Fibroblast of skin of back (primary cell): ENCODE measurements around the gene GTPBP6. TPM values are rescaled to one million over a fixed set of nuclear protein-coding genes. Genes with fewer than 3 reads are reported as not detected.
A peak's percentile ranks its signal among the peaks of the same experiment; 100 is the strongest.

ENCODE experiments used
- DNase-seq: peaks from one replicate; pipeline ENCODE4 v3.0.0-alpha.2; 2013
- polyA plus RNA-seq, 2 experiments: library from polyadenylated mRNA; unstranded; fragments of 120-200 nt; gene quantifications; one replicate each; pipeline ENCODE4 v1.2.1, GENCODE V29; 2013; ENCODE audit not compliant: insufficient read length in 2 of 2

GTPBP6 gene, protein sequence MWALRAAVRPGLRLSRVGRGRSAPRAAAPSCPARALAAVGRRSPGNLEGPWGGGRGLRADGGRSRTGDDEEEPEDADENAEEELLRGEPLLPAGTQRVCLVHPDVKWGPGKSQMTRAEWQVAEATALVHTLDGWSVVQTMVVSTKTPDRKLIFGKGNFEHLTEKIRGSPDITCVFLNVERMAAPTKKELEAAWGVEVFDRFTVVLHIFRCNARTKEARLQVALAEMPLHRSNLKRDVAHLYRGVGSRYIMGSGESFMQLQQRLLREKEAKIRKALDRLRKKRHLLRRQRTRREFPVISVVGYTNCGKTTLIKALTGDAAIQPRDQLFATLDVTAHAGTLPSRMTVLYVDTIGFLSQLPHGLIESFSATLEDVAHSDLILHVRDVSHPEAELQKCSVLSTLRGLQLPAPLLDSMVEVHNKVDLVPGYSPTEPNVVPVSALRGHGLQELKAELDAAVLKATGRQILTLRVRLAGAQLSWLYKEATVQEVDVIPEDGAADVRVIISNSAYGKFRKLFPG
- polyA plus RNA-seq (2013, experiment 1 of 2; ENCODE audit: insufficient read length) = 39.9 TPM
- 36.3 TPM for polyA plus RNA-seq (2013, experiment 2 of 2; ENCODE audit: insufficient read length)

DNA sequence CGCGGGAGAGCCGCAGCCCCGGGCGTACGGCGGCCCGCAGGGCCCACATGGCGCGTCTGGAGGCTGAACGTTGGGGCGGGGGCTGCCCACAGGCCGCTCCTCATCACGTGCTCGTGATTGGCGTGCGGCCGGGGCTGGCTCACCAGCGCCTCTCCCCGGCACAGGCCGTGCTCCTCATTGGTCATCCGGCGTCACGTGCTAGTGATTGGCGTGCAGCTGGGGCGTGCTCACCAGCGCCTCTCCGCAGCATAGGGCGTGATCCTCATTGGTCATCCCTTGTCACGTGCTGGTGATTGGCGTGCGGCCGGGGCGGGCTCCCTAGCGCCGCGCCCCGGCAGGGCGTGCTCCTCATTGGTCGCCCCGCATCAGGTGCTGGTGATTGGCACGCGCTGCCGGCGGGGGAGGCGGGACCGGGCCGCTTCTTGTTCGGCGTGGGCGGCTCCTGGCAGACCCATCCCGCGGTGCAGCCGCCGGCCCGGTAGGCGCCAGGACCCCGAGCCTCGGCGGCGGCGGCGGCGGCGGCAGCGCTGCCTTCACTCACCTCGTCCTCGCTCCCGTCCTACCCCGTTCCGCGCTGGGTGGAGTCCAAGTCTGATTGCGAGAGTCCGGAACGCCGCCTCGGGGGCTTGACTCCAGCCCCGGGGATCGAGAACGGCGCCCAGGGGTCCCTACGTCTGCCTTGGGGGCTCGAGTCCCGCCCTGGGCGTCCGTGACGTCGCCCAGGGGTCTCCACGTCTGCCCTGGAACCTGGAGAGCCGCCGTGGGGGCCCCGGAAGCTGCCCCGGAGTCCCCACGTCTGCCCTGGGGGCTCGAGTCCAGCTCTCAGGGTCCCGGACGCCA, at the start of gene GTPBP6:
GTPBP6 (minus strand) TSS at position 58 of the 840 bp plus-strand sequence; CDS start at position 49, 9 bp downstream.
- DNase-seq = peak; percentile 99

DNA sequence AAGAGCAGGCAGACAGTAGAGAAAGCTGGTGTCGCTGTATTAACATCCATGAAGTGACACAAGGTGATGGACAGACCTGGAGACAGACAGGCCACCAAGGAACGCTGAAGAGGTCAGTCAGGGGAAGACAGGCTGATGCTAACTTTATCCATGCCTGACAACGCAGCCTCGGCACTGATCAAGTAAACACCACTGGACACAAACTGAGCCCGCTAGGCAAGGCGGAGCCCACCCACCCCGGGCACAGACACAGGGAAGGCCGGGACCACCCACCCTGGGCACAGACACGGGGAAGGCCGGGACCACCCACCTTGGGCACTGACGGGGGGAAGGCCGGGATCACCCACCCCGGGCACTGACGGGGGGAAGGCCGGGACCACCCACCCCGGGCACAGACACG, 49.3 kb upstream of the GTPBP6 start:
- DNase-seq = no peak

DNA sequence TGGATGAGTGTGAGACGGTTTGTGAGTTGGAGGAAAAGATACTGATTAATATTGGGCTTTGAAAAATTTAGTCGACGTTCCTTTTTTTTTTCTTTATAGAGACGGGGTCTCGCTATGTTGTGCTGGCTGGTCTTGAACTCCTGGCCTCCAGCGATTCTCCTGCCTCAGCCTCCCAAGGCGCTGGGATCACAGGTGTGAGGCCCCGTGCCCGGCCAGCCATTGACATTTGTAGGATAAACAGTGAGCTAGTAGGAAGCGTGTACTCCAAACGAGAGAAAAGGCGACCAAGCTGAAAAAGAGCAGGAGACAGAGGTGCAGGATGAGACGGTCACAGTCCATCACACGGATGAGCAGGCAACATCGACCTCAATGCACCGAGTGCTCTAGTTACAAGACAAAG, 48.8 kb upstream of the GTPBP6 start:
- DNase-seq = no peak

DNA sequence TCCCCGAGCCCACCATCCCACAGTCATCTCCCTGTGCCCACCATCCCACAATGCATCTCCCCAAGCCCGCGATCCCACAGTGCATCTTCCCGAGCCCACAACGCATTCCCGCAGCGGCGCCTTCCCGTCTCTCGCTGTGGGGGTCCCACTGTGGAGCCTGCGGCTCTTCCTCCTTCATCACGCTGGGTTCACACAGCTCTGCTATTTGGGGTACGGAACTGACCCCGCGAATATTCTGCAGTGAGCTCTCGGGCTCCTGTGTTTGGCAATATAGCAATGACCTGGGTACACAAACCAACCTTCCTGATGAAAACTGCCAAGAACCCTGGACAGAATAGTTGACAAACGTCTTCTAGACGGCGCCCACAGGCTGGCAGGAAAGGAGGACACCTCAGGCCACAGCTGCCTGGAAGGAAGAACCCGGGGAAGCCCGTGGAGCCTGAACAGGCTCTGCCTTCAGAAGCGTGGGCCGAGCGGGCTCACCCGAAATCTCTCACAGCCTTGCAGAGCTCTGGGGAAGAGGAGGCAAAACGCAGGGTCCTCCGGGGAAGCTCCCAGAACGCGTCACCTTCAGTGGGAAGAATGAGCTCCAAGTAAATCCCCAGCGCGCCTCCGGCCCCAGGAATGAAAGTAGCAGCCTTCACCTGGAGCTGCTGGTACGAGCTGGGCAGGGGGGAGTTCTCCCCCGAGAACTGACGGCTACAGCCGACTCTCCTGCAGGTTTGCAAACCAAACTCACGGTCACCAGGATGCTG, 45.2 kb upstream of the GTPBP6 start:
- no peak for DNase-seq

DNA sequence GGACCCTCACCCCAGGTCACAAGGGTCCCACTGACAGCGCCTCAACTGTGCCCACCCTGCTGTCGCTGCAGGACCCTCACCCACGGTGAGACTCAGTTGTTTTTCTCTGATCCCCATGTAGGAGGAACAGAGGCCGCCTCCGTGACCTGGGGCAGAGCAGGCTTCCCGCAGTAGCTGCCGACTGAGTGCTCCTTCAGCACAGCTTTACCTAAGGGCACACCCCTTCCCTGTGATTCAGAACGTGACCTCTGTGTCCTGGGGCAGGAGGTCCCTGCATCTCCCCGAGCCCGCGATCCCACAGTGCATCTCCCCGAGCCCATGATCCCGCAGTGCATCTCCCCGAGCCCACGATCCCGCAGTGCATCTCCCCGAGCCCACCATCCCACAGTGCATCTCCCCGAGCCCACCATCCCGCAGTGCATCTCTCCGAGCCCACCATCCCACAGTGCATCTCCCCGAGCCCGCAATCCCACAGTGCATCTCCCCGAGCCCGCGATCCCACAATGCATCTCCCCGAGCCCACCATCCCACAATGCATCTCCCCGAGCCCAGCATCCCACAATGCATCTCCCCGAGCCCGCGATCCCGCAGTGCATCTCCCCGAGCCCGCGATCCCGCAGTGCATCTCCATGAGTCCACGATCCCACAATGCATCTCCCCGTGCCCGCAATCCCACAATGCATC, 44.5 kb upstream of the GTPBP6 start:
- DNase-seq = no peak

DNA sequence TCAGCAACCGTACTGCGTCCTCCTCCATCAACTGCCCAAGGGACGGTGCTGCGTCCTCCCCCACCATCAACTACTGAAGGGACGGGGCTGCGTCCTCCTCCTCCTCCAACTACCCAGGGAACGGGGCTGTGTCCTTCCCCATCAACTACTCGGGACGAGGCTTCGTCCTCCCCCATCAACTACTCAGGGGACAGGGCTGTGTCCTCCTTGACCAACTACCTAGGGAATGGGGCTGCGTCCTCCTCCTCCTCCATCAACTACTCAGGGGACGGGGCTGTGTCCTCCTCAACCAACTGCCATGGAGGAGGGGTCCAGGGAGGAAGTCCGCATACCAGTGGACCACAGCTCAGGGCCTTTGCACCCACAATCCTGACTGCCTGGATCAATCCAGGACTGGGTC, 43.8 kb upstream of the GTPBP6 start:
- DNase-seq = no peak

DNA sequence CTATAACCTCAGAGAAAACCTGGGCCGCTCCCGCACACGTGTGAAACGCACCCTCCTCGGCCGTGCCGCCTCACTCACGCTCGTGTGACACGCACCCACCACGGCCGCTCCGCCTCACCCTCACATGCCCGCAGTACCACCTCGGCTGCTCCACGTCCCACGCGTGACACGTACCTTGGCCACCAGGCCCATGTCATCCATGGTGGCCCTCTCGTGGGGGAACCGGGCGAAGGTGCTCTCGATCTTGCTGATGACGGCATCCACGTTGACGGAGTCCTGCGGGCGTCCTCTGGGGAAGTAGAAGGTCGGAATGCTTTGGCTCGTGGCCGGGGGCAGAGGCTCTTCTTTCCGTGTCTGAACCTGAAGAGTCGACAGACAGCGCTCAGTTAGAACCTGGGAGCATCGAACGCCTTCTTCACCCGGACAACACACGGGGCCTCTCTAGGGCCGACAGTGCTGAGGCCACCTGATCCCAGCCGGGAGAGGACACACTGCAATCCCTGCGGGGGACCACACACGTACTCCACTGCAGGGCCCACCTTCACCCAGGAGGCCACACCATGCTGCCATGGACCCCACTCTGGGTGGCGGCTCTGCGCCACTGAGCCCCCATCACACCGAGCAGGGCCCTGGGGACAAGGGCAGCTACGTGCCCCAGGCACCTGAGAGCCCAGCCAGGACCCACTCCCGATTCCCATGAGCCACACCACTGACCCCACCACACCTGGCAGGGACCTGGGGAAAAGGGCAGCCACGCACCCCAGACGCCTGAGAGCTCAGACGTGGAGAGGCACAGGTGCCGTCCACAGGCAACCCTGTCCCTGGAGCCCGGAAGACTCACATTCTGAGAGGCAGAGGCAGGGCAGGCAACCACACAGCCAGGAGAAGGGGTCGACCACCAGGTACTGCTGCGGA, 42.9 kb upstream of the GTPBP6 start:
- DNase-seq = no peak

DNA sequence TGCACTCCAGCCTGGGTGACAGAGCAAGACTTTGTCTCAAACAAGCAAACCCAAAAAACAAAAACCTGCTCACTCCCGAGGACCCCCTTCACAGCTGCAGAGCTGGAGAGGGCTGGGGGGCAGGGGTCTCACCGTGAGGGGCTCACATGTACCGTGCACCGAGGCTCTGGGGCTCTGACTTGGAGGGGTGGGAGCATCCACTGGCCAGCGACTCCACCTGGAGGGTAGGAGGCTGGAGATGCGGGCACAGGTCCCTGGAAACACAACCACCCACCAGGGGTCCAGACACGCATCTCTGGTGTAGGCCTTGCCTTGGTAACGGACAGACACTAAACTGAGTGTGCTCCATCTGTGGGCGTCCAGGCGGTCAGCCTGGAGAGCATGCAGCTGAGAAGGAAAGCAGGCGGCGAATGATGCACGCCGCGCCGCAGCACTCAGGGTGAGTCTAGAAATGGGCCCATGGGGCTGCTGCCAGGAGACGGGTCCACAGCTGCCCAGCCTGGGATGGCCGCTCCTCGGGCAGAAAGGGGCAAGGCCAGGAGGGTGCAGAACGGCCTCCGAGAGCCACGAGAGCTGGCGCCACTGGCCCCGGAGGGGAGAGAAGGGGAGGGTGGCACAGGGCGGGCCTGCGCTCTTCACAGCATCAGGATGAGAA, 42.0 kb upstream of the GTPBP6 start:
- DNase-seq = no peak

DNA sequence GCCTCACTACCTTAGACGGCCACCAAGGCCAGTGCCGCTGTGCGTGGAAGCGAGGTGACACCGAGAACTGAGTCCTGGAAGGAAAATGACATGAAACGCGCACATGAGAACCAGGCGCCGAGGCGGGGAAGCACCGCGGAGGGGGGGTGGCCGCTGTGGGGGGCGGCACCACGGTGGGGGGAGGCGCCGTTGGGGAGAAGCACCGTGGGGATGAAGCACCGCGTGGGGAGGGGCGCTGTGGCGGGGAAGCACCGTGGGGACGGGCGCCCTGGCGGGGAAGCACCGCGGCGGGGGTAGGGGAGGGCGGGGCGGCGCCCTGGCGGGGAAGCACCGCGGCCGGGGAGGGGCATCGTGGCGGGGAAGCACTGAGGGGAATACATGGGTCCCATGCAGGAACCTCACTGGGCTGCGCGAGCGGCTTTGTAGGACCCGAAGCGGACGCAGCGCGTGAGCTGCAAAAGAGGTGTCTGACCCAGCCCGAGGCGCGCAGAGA, 40.1 kb upstream of the GTPBP6 start:
- DNase-seq = no peak

DNA sequence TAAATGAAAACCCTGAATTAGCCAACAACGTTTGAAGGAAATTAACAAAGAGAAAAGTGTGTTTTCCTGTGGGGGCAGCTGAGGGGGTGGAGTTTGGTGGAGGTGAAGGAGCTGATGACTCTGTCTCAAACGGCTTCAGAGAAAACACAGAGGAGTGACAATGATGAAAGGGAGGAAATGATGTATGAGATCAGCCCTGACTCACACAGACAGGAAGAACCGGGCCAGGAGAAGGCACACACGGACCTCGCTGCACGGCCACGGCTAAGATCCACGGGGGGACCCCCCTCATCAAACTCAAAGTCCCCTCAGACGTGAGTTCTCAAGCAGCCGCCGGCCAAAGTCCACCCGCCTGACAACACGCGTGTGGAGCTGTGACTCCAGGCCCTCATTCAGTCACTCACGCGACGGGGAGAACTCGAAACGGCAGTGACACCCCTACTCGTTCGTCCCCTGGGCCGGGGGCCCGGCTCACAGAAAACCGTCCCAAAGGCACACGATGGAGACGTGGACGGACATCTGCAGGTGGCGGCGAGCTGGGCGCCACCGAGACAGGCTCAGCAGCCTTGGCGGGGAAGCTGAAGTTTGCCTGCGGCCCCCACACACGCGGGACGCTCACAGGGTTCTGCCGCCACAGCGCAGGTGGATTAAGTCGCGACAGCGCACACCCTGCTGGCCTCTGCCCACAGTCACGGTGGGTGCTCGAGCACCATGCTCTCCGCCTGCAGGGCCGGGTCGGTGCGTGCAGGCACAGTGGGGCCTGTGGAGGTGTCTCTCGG, 39.3 kb upstream of the GTPBP6 start:
- peak; percentile 62 for DNase-seq

DNA sequence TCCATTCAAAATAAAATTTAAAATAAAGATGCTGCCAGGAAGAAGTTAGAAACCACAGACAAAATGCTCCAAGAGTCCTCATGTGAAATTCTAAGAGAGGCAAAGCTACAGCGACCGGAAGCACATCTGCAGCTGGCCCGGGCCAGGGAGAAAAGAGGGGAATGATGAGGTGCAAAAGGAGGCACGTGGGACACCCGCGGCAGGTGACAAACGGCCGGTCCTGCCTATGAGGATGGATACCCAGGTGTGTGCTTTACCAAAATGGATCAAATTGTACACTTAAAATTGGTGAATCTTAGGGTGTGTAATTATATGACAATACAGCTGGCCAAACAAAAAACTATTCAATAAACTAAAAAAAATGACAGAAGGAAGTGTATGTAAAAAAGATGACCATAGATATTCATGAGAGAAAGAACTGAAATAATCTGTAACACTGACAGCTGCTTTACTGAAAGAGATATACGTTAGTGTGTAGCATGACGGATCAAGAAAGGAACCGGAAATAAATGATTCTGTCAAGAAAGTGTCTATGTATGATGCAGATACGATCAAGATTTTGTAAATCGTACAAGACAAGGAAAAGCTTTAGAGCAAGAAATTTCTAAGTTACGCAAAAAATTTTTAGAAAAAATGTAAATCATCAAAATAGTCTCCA, 38.6 kb upstream of the GTPBP6 start:
- no peak for DNase-seq

DNA sequence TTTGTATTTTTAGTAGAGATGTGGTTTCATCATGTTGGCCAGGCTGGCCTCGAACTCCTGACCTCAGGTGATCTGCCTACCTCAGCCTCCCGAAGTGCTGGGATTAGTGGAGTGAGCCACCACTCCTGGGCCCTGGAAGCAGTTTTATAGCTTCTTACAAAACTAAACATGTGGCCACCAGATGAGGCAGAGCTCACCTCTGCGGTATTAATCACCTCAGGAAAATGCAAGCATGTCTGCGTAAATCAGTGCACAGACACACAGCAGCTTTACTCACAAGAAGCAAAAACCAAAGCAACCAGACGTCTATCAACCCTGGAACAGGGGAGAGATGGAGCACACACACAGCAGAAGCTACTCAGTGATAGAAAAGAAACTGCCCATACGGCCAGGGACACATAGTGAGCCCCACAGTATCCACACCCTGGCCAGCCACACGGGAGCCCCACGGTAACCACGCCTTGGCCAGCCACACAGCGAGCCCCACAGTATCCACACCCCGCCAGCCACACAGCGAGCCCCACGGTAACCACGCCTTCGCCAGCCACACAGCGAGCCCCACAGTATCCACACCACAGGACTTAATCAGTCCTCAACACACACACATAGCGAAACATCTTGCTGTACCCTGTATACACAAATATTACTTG, 37.9 kb upstream of the GTPBP6 start:
- no peak for DNase-seq

DNA sequence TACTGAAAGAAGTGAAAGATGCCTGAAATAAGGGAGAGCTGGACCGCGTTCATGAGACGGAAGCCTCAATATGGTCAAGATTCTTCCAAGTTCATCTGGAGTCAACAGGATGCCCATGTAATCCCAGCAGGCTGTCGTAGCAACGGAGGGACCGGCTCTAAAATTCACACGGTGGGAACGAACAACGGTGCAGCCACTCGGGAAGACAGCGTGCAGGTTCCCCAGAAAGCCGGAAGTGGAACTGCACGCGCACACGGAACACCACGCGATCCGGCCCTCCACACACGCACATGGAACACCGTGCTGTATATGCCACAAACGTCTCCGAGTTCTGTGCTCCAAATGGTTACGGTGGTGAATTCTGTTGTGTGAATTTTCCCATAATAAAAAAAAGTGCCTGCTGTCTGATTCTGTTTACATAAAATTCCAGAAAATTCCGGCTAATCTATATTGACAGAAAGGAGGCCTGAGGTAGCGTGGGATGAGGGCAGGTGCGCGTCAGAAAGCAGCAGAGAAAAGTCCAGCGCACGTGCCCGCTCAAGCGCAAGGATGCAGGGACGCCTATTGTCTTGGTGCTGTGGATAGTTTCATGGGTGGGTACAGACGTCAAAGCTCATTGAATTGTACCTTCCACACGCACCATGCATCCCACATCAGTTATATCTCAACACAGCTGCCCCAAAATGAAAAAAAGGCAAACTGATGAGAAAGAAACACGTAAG, 36.9 kb upstream of the GTPBP6 start:
- no peak for DNase-seq

DNA sequence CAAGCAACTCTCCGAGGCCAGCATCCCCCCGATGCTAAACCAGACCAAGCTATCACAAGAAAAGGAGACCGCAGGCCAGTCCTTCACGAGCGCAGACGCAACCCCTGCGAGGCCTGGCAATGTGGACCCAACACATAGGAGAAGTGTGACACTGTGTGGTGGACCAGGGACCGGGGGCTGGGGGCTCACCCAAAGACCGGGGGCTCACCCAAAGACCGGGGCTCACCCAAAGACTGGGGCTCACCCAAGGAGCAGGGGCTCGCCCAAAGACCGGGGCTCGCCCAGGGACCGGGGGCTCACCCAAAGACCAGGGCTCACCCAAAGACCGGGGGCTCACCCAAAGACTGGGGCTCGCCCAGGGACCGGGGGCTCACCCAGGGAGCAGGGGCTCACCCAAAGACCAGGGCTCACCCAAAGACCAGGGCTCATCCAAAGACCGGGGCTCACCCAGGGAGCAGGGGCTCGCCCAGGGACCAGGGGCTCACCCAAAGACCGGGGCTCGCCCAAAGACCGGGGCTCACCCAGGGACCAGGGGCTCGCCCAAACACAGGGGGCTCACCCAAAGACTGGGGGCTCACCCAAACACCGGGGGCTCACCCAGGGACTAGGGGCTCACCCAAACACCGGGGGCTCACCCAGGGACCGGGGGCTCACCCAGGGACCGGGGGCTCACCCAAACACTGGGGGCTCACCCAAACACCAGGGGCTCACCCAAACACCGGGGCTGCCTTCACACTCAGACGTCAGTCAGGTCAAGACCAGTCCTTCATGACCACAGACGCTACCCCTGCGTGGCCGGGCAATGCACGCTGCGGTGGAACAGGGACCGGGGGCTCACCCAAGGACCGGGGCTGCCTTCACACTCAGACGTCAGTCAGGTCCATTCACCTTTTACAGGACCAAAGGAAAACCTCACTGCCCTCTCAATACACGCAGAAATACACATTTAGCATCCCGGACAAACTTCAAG, 35.3 kb upstream of the GTPBP6 start:
- no peak for DNase-seq

DNA sequence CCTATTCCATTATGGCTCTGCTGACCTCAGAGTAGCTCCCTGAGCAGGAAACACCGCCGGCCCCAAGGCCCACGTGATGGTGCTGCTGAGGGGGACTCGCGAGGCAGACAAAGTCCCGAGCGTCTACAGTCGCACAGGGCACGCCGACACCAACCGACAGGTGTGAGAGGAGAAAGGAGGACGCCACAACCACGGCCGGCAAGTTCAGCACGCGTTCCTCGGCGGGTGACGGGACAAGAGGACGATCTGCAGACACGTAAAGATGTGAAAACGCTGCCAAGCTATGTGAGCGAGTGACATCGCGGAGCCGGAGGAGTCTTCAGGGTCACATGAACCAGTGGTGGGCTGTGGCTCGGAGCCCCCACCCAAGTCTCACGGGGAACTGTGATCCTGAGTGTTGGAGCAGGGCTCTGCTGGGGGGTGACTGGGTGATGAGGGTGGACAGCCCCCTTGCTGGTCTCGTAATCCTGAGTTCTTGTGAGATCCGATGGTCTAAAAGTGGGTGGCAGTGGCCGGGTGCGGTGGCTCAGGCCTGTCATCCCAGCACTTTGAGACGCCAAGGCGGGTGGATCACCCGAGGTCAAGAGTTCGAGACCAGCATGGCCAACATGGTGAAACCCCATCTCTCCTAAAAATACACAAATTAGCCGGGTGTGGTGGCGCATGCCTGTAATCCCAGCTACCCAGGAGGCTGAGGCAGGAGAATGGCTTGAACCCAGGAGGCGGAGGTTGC, 34.2 kb upstream of the GTPBP6 start:
- DNase-seq = no peak

DNA sequence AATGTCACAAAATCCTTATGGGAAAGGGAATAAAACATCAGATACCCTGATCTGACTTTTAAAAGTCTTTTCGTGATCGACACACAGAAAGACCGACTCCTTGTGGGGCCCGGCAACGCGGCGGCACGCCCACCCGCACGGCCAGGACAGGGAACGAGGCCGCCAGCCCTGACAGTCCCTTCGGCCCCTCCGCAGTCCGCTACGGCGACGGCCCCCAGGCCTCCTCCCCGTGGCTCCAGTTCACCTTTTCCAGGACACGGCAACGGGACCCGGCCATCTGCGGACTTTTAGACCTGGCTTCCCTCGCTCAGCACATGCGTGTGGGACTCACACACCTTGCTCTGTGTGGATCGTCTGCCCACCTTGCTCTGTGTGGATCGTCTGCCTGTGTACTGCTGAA, 33.6 kb upstream of the GTPBP6 start:
- DNase-seq = no peak
